Transverse colon (tissue), 4 donors: ENCODE results near the gene PGPEP1. TPM values are rescaled to one million over a fixed set of nuclear protein-coding genes. Genes with fewer than 3 reads are reported as not detected.

ENCODE experiments used
- DNase-seq: peaks from one replicate; pipeline ENCODE4 v3.0.0-alpha.2; 2019
- H3K27ac ChIP-seq, 4 donors: fragments of 200-600 bp; sonication (generic); 2 replicates each; pipeline ENCODE4 v1.5.1; 2016 to 2018; ENCODE audit warnings: inconsistent platforms in 4 of 4
- H3K27me3 ChIP-seq: fragments of 200-600 bp; sonication (generic); 2 replicates; pipeline ENCODE4 v1.5.1; 2017; ENCODE audit warnings: inconsistent platforms
- H3K36me3 ChIP-seq, 4 donors: fragments of 200-600 bp; sonication (generic); 2 replicates each; pipeline ENCODE4 v1.5.1; 2017 to 2019; ENCODE audit warnings: inconsistent platforms in 4 of 4
- H3K4me1 ChIP-seq, 4 donors: fragments of 200-600 bp; sonication (generic); 2 replicates each; pipeline ENCODE4 v1.5.1; 2017 to 2020; ENCODE audit warnings: inconsistent platforms in 4 of 4
- H3K4me3 ChIP-seq, 4 donors: fragments of 200-600 bp; sonication (generic); 1 replicate in 1 of 4; 2 replicates in 3 of 4; pipeline versions ENCODE4 v1.5.1 to v1.6.1; 2017 to 2019; ENCODE audit warnings: inconsistent platforms in 4 of 4
- H3K9me3 ChIP-seq, 2 donors: fragments of 200-600 bp; sonication (generic); 2 replicates each; pipeline ENCODE4 v1.5.1; 2017 to 2019; ENCODE audit warnings: inconsistent platforms in 2 of 2
- CTCF ChIP-seq, 5 experiments: fragments of 200-600 bp in 3 of 5; fragments of 450-650 bp in 2 of 5; sonication (generic) in 3 of 5; IDR thresholded peaks; 1 replicate in 2 of 5; 2 replicates in 3 of 5; pipeline ENCODE4 v1.5.1; 2016 to 2017; ENCODE audit warnings: antibody characterized with exemption in 5 of 5, inconsistent platforms in 3 of 5, mild to moderate bottlenecking in 2 of 5, moderate library complexity in 1 of 5
- EP300 ChIP-seq: sonication (generic); formaldehyde crosslinking; IDR thresholded peaks from one replicate; pipeline ENCODE4 v1.6.1; 2017; ENCODE audit warnings: antibody characterized with exemption, low read depth
- POLR2A ChIP-seq: fragments of 450-650 bp; IDR thresholded peaks from one replicate; pipeline ENCODE4 v1.6.1; 2016; ENCODE audit warnings: antibody characterized with exemption, mild to moderate bottlenecking, moderate library complexity
- POLR2AphosphoS5 ChIP-seq, 3 donors: sonication (generic); formaldehyde crosslinking; IDR thresholded peaks; one replicate each; pipeline ENCODE4 v1.6.1; 2016; ENCODE audit warnings: antibody characterized with exemption in 3 of 3
- WGBS, 2 donors: methylation state at CpG; one replicate each; pipeline ENCODE4 v1.1.5; 2018; ENCODE audit warnings: low coverage in 1 of 2; 5-methylcytosine and 5-hydroxymethylcytosine counted together
- in situ Hi-C, 4 donors: fragments of 200-750 bp; cut with MboI; loops; one replicate each; pipeline versions ENCODE4 v1.15.0 to v1.15.1; 2017; ENCODE audit warnings: low sequenced_read_pairs in 3 of 4, low pct_ligation_motif_present in 1 of 4, low pct_unique_long_range_greater_than_20kb in 1 of 4
- intact Hi-C: fragments of 100-400 bp; cut with DNase I; formaldehyde crosslinking; loops from one replicate; pipeline ENCODE4 v1.15.1; 2023; ENCODE audit warnings: low total_unique reads
- total RNA-seq, 4 donors: library from RNA; depleted of rRNA; stranded (reverse); fragments of >200 nt; gene quantifications; one replicate each; pipeline ENCODE4 v1.1.0, GENCODE V29; 2016

Gene PGPEP1
- total RNA-seq, 4 donors from 2014 or later, result 59.7 to 110 (median 73.0) TPM

GRCh38 chr19:18384775-18385174, 44.4 kb downstream of the PGPEP1 start:
- in situ Hi-C loops (no loop called here), intact Hi-C loops (no loop called here)
- H3K36me3 ChIP-seq, result no peaks in the 10 kb centered on the region
- DNase-seq, result no peak
- 85 to 88% methylated on average over 4 to 7 of the region's 7 CpGs for WGBS, 2 donors
- no peaks in the 10 kb centered on the region for H3K27me3 ChIP-seq
- peaks cover 20 to 51% (median 32%) of the 10 kb centered on the region in 4 donors for H3K4me1 ChIP-seq
- no peak for TF ChIP-seq EP300
- TF ChIP-seq CTCF (IDR thresholded peaks at IDR 0.05), result no peak
- no peak for TF ChIP-seq POLR2AphosphoS5 (IDR thresholded peaks at IDR 0.05)
- TF ChIP-seq POLR2A, result no peak
- H3K9me3 ChIP-seq, result no peaks in the 10 kb centered on the region
- no peak overlapping the region for H3K4me3 ChIP-seq
- peak overlapping the region in 1 of 4 donors; percentile 83 for H3K27ac ChIP-seq

- intact Hi-C loops, result no loop called here
- H3K4me3 ChIP-seq, result no peak overlapping the region
- TF ChIP-seq POLR2A (no peak), POLR2AphosphoS5 (IDR thresholded peaks at IDR 0.05) (no peak), EP300 (no peak)
- peaks cover 16 to 45% (median 27%) of the 10 kb centered on the region in 4 donors for H3K4me1 ChIP-seq
- no peaks in the 10 kb centered on the region for H3K36me3 ChIP-seq
- H3K9me3 ChIP-seq, result no peaks in the 10 kb centered on the region
- H3K27ac ChIP-seq, result peak overlapping the region; percentile 75 to 83 (median 78)
- in situ Hi-C loops, result no loop called here
- no peaks in the 10 kb centered on the region for H3K27me3 ChIP-seq
- DNase-seq, result no peak
- 92 to 93% methylated on average over 3 of the region's 3 CpGs for WGBS, 2 donors
Measured at GRCh38 chr19:18385359-18385674, 44.9 kb downstream of the PGPEP1 start.

GRCh38 chr19:18385675-18386542, 45.5 kb downstream of the PGPEP1 start, which contains the start of gene GDF15:
Gene GDF15, plus strand, starts transcription at chr19:18386158. Its CDS starts 32 bp downstream, at chr19:18386190.
- Histone ChIP-seq H3K9me3 (no peaks in the 10 kb centered on the region), H3K36me3 (no peaks in the 10 kb centered on the region), H3K27me3 (no peaks in the 10 kb centered on the region), H3K27ac (peak within 1 kb of the TSS; percentile 75 to 83 (median 78)), H3K4me1 (peaks cover 10 to 39% (median 21%) of the 10 kb centered on the region in 4 donors), H3K4me3 (peak within 1 kb of the TSS in 3 of 4 donors; percentile 32 to 47 (median 44))
- in situ Hi-C loops, result no loop called here
- peak; percentile 96 for DNase-seq
- 14 to 24% methylated on average over 1 to 31 of the region's 33 CpGs for WGBS, 2 donors
- TF ChIP-seq EP300 (no peak), POLR2AphosphoS5 (IDR thresholded peaks at IDR 0.05) (peak; percentile 92 to 99 (median 98)), CTCF (IDR thresholded peaks at IDR 0.05) (peak; percentile 51 to 89 (median 76)), POLR2A (peak; percentile 93)
- intact Hi-C loops, result no loop called here

GRCh38 chr19:18386543-18387271, 46.3 kb downstream of the PGPEP1 start:
- H3K9me3 ChIP-seq, result no peaks in the 10 kb centered on the region
- in situ Hi-C loops, result no loop called here
- no peaks in the 10 kb centered on the region for H3K27me3 ChIP-seq
- H3K36me3 ChIP-seq, result no peaks in the 10 kb centered on the region
- H3K4me3 ChIP-seq, result peak overlapping the region in 3 of 4 donors; percentile 32 to 47 (median 44)
- DNase-seq, result peak; percentile 57
- H3K27ac ChIP-seq, result peak overlapping the region; percentile 75 to 83 (median 78)
- intact Hi-C loops, result no loop called here
- peak in 1 of 3 donors; percentile 50 for TF ChIP-seq POLR2AphosphoS5 (IDR thresholded peaks at IDR 0.05)
- no peak for TF ChIP-seq EP300
- peaks cover 9 to 35% (median 18%) of the 10 kb centered on the region in 4 donors for H3K4me1 ChIP-seq
- WGBS, 2 donors, result 31 to 43% methylated on average over 5 to 14 of the region's 14 CpGs
